CD4-positive, alpha-beta T cell (primary cell): Measurements from ENCODE around the gene KRT74. TPM values are rescaled to one million over a fixed set of nuclear protein-coding genes. Genes with fewer than 3 reads are reported as not detected.

Experiments used
- ATAC-seq: fragments of 200-7000 bp; cut with Tn5 transposase; one replicate; pipeline ENCODE4 v1.10.0; 2022; ENCODE audit warnings: mild to moderate bottlenecking; ENCODE audit not compliant: poor library complexity
- CTCF ChIA-PET: fragments of 350-600 bp; sonication (Branson Sonifier 250); formaldehyde crosslinking; loops from one replicate; lab custom pipeline; 2021; ENCODE audit warnings: antibody characterized with exemption, inconsistent platforms; lab: Charles Lee
- POLR2A ChIA-PET: fragments of 350-600 bp; sonication (Branson Sonifier 250); formaldehyde crosslinking; loops from one replicate; lab custom pipeline; 2021; ENCODE audit warnings: antibody characterized with exemption, inconsistent platforms; lab: Charles Lee
- DNase-seq, 14 experiments: peaks; one replicate each; pipeline ENCODE4 v3.0.0-alpha.2; 2013 to 2020; ENCODE audit warnings: mixed read lengths in 2 of 14
- H3K27ac ChIP-seq, 2 donors: one replicate each; pipeline versions ENCODE4 v1.5.1 to v1.7.0; 2013; ENCODE audit warnings: low read length in 2 of 2, low read depth in 1 of 2, mild to moderate bottlenecking in 1 of 2
- H3K27me3 ChIP-seq, 2 experiments: 1 replicate in 1 of 2; 2 replicates in 1 of 2; pipeline versions ENCODE4 v1.6.1 to v1.7.0; 2013; ENCODE audit warnings: low read length in 2 of 2, control low read depth in 1 of 2, mild to moderate bottlenecking in 1 of 2, moderate library complexity in 1 of 2; ENCODE audit not compliant: insufficient read depth in 2 of 2, control insufficient read depth in 1 of 2
- H3K36me3 ChIP-seq: one replicate; pipeline ENCODE4 v1.6.1; 2013; ENCODE audit warnings: low read length, control low read depth; ENCODE audit not compliant: insufficient read depth
- H3K4me1 ChIP-seq: one replicate; pipeline ENCODE4 v1.6.1; 2013; ENCODE audit warnings: low read length, control low read depth; ENCODE audit not compliant: insufficient read depth
- H3K4me3 ChIP-seq: one replicate; pipeline ENCODE4 v1.5.1; 2013; ENCODE audit warnings: mild to moderate bottlenecking, low read length, moderate library complexity
- H3K9me3 ChIP-seq, 2 experiments: 1 replicate in 1 of 2; 2 replicates in 1 of 2; pipeline versions ENCODE4 v1.6.1 to v1.7.0; 2013; ENCODE audit warnings: low read length in 2 of 2, mild to moderate bottlenecking in 2 of 2, control low read depth in 1 of 2, moderate library complexity in 1 of 2; ENCODE audit not compliant: control insufficient read depth in 1 of 2, insufficient read depth in 1 of 2
- H3K27ac Mint-ChIP-seq: one replicate; pipeline ENCODE4 v1.8.0; 2020; ENCODE audit warnings: mixed read lengths
- H3K27me3 Mint-ChIP-seq: one replicate; pipeline ENCODE4 v1.8.0; 2021; ENCODE audit warnings: mixed read lengths
- H3K36me3 Mint-ChIP-seq: one replicate; pipeline ENCODE4 v1.8.0; 2021; ENCODE audit warnings: low read depth, mixed read lengths
- H3K4me1 Mint-ChIP-seq: one replicate; pipeline ENCODE4 v1.8.0; 2021; ENCODE audit warnings: low read depth, mixed read lengths
- H3K4me3 Mint-ChIP-seq: one replicate; pipeline ENCODE4 v1.8.0; 2020; ENCODE audit warnings: mild to moderate bottlenecking, mixed read lengths
- H3K9me3 Mint-ChIP-seq: one replicate; pipeline ENCODE4 v1.8.0; 2020; ENCODE audit warnings: mixed read lengths
- intact Hi-C, 2 experiments: fragments of 100-400 bp; cut with DNase I in 1 of 2; cut with micrococcal nuclease in 1 of 2; formaldehyde crosslinking; loops; one replicate each; pipeline versions ENCODE4 v1.15.1 to v1.9.0; 2023 to 2025; cut with DNase I, micrococcal nuclease
- total RNA-seq, 174 experiments: library from RNA in 2 of 174; stranded (reverse) in 2 of 174; gene quantifications; one replicate each; pipeline ENCODE4 v1.2.3 and lab custom pipeline; 2021 to 2026
- TF ChIP-seq, protein P1 (sequence below): fragments of 200-600 bp; IDR thresholded peaks from one replicate; pipeline ENCODE4 v1.8.0; 2022; ENCODE audit warnings: antibody characterized with exemption, mild to moderate bottlenecking

The KRT74 gene
- total RNA-seq, 2 experiments from 2014 or later, result 0.30 to 0.34 TPM

DNA sequence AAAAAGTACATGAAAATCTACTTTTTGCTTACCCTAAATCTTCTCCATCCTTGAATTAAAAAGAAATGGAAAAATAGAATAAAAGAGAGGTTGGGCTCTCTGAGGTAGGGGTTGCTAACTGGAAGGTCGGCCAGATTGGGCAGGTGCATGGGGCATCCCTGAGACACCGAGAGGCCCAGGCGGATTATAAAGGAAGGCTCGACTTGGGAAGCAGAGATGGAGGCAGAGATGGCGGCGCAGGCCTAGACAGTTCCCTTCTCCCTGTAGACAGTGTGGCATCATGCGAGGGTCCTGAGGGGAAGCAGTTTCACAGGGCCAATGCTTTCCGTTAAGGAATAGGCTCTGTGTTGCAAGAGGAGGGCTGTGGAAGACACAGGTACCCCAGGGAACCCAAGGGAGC lies 3.7 kb upstream of the KRT74 start:
- peaks cover 6% of the 10 kb centered on the region for H3K4me1 ChIP-seq
- H3K27ac Mint-ChIP-seq, result no peak overlapping the region
- DNase-seq (no peak), ATAC-seq (no peak)
- no peak overlapping the region for H3K4me3 ChIP-seq
- no peaks in the 10 kb centered on the region for H3K27me3 Mint-ChIP-seq
- ChIA-PET CTCF (interaction anchor here (1.3 kb wide), 1 partner anchor 302 kb away, joined by 3 read pairs; no protein-coding TSS in a partner anchor), POLR2A (no interaction called here)
- TF ChIP-seq, protein P1, sequence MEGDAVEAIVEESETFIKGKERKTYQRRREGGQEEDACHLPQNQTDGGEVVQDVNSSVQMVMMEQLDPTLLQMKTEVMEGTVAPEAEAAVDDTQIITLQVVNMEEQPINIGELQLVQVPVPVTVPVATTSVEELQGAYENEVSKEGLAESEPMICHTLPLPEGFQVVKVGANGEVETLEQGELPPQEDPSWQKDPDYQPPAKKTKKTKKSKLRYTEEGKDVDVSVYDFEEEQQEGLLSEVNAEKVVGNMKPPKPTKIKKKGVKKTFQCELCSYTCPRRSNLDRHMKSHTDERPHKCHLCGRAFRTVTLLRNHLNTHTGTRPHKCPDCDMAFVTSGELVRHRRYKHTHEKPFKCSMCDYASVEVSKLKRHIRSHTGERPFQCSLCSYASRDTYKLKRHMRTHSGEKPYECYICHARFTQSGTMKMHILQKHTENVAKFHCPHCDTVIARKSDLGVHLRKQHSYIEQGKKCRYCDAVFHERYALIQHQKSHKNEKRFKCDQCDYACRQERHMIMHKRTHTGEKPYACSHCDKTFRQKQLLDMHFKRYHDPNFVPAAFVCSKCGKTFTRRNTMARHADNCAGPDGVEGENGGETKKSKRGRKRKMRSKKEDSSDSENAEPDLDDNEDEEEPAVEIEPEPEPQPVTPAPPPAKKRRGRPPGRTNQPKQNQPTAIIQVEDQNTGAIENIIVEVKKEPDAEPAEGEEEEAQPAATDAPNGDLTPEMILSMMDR, result no peak
- H3K27me3 ChIP-seq, result no peaks in the 10 kb centered on the region
- H3K4me3 Mint-ChIP-seq, result no peak overlapping the region
- H3K27ac ChIP-seq, result no peak overlapping the region
- intact Hi-C loops, result no loop called here
- peaks cover 13% of the 10 kb centered on the region for H3K4me1 Mint-ChIP-seq
- no peaks in the 10 kb centered on the region for H3K36me3 Mint-ChIP-seq
- H3K9me3 ChIP-seq, result no peaks in the 10 kb centered on the region
- no peaks in the 10 kb centered on the region for H3K9me3 Mint-ChIP-seq
- H3K36me3 ChIP-seq, result no peaks in the 10 kb centered on the region

DNA sequence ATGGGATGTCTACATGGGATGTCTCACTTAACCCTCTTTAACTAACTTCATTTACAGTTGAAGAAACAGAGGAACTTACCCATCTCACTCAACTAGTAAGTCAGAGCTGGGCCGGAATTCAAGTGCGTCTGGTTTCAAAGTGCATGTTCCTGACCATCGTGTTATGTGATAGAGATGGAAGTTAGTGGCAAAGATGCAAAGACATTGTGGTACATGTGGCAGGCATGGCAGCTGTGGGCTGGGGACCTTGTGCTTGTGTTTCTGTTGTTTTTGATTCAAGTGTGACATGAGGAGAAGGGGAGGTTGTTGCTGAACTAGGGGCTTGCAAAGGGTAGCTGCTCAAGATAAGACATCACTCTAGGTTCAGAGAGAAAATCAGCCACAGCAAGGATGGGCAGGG lies 2.3 kb upstream of the KRT74 start:
- peaks cover 0 to under 1% of the 10 kb centered on the region in 2 experiments for H3K27me3 ChIP-seq
- H3K4me3 Mint-ChIP-seq, result no peak overlapping the region
- ChIA-PET POLR2A (no interaction called here), CTCF (interaction anchor here (0.9 kb wide), 1 partner anchor 295 kb away, joined by 3 read pairs; no protein-coding TSS in a partner anchor)
- peaks cover 13% of the 10 kb centered on the region for H3K4me1 Mint-ChIP-seq
- H3K9me3 ChIP-seq, result no peaks in the 10 kb centered on the region
- no peaks in the 10 kb centered on the region for H3K36me3 ChIP-seq
- ATAC-seq, result no peak
- no peak overlapping the region for H3K4me3 ChIP-seq
- H3K9me3 Mint-ChIP-seq, result no peaks in the 10 kb centered on the region
- no peak overlapping the region for H3K27ac ChIP-seq
- peaks cover 6% of the 10 kb centered on the region for H3K4me1 ChIP-seq
- DNase-seq, result no peak
- intact Hi-C loops, result no loop called here
- no peaks in the 10 kb centered on the region for H3K27me3 Mint-ChIP-seq
- H3K36me3 Mint-ChIP-seq, result no peaks in the 10 kb centered on the region
- H3K27ac Mint-ChIP-seq, result no peak overlapping the region
- TF ChIP-seq, protein P1, result no peak

DNA sequence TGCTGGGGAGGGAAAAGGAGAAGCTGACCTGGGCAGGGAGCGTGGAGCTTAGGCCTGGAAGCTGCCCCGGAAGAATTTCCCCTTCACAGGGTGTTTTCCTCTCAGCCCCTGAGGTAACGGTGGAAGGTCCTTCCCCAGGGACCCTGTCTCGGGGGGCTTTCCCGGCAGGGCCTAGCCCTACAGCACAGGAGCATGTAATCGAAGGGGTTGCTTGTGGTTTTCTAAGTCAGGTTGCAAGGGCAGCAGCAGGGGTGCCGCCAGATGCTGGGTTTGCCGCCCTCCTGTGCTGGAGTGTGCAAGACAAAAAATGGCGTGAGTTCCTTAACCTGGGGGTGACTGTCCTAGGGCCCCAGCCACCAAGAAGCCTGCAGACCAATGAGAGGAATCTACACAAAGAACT lies 1.6 kb upstream of the KRT74 start:
- peaks cover under 1% of the 10 kb centered on the region for H3K4me1 ChIP-seq
- Mint-ChIP-seq H3K4me3 (no peak overlapping the region), H3K9me3 (no peaks in the 10 kb centered on the region), H3K27ac (no peak overlapping the region), H3K4me1 (peaks cover 6% of the 10 kb centered on the region), H3K36me3 (no peaks in the 10 kb centered on the region), H3K27me3 (no peaks in the 10 kb centered on the region)
- no peaks in the 10 kb centered on the region for H3K9me3 ChIP-seq
- TF ChIP-seq, protein P1, result no peak
- H3K36me3 ChIP-seq, result no peaks in the 10 kb centered on the region
- H3K4me3 ChIP-seq, result no peak overlapping the region
- no peak overlapping the region for H3K27ac ChIP-seq
- ATAC-seq, result no peak
- CTCF ChIA-PET, result interaction anchor here (0.9 kb wide), 1 partner anchor 295 kb away, joined by 3 read pairs; no protein-coding TSS in a partner anchor
- H3K27me3 ChIP-seq, result peaks cover 0 to 2% of the 10 kb centered on the region in 2 experiments
- POLR2A ChIA-PET, result no interaction called here
- intact Hi-C loops, result no loop called here
- DNase-seq, result no peak
